ENCODE results near the gene SLC15A2.

GRCh38 chr3:121992601-121993560 is 98.7 kb downstream of the SLC15A2 start:
- TF ChIP-seq POLR2A (IDR thresholded peaks at IDR 0.05; ENCODE audit: low read length) = no peak
- no peak for TF ChIP-seq GATA1 (IDR thresholded peaks at IDR 0.05; ENCODE audit: low read depth, low read length)
